ENCODE results near the gene ARFGAP2. TPM values are rescaled to one million over a fixed set of nuclear protein-coding genes. Genes with fewer than 3 reads are reported as not detected.

Gene ARFGAP2
- polyA plus RNA-seq, 1 donor (not counting 4 experiments of a cell fraction or from before 2014, with no cell fraction given) = 51.0 TPM

DNA sequence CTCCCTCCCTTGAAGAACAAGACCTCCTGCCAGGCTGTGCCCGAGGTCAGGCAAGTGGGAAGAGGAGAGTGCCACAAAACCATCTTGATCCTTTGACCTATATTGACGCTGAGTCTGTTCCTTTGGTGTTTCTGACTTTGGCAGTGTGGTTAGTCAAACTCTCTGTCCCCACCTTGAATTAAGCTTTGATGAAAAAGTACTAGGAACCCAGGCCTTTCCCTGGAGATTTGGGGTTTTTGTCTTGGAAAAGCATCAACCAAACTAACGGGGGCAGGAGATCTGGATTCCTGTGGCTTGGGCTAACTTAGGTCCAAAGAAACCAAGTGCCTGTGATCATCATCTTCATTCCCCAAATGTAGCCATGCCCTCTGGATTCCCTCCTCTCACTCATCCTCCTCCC, 40.4 kb downstream of the ARFGAP2 start:
- Histone ChIP-seq H3K36me3 (ENCODE audit: control insufficient read depth in 2 of 2, extremely low read depth in 1 of 2, insufficient read depth in 2 of 2, low read length in 2 of 2) (peaks cover 0 to 7% of the 10 kb centered on the region in 2 experiments), H3K27ac (ENCODE audit: control insufficient read depth, insufficient read depth, low read length) (no peak overlapping the region), H3K4me3 (ENCODE audit: control insufficient read depth in 2 of 3, extremely low read depth in 1 of 3, insufficient read depth in 2 of 3, low read depth in 1 of 3, low read length in 3 of 3) (no peak overlapping the region), H3K9me3 (ENCODE audit: control insufficient read depth, low read depth, low read length) (no peaks in the 10 kb centered on the region), H2AFZ (ENCODE audit: control insufficient read depth, low read length) (no peak overlapping the region), H3K9ac (ENCODE audit: control insufficient read depth, extremely low read depth, insufficient read depth, low read length) (no peak overlapping the region), H3K4me2 (ENCODE audit: control insufficient read depth, extremely low read depth, insufficient read depth, low read depth, low read length) (no peak overlapping the region), H4K20me1 (ENCODE audit: control insufficient read depth, extremely low read depth, insufficient read depth, low read length) (no peaks in the 10 kb centered on the region), H3K79me2 (ENCODE audit: control insufficient read depth, insufficient read depth, low read length) (no peaks in the 10 kb centered on the region), H3K9me1 (ENCODE audit: control insufficient read depth, extremely low read depth, insufficient read depth, low read length) (no peaks in the 10 kb centered on the region), H3K27me3 (ENCODE audit: control insufficient read depth, extremely low read depth, insufficient read depth, low read length) (no peaks in the 10 kb centered on the region), H3K4me1 (ENCODE audit: control insufficient read depth, extremely low read depth, insufficient read depth, low read length) (no peaks in the 10 kb centered on the region)
- FAIRE-seq = no peak
- dilution Hi-C loops (cut with MboI; ENCODE audit: extremely low pct_ligation_motif_present, low sequenced_read_pairs) = no loop called here
- DNase-seq (ENCODE audit: low read depth, low spot score) = no peak
- TF ChIP-seq EZH2 (IDR thresholded peaks at IDR 0.05; ENCODE audit: low read length) (no peak), CTCF (optimal IDR thresholded peaks at IDR 0.05 in 1 of 3, IDR thresholded peaks at IDR 0.05 in 1 of 3, conservative IDR thresholded peaks at IDR 0.05 in 1 of 3; ENCODE audit: extremely low read depth in 1 of 3, insufficient read depth in 2 of 3, low read length in 3 of 3) (no peak)

DNA sequence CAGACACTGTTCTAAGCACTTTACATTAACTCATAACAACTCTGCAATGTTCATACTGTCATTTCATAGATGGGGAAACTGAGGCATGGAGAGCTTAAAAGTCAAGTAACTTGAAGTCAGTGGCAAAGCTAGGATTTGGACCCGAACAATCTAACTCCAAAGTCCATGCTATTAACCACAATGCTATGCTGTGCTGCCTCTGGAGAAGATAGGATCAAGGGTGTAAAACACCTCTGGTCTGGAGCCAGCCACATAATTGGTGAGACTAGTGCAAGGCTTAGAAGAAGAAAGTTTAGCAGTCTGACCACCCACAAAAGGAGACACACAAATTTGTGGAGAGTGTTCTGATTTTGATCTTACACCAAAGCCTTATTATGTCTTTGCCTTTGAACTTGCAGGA, 43.7 kb downstream of the ARFGAP2 start:
- no peak for FAIRE-seq
- dilution Hi-C loops (cut with MboI; ENCODE audit: extremely low pct_ligation_motif_present, low sequenced_read_pairs) = no loop called here
- Histone ChIP-seq H3K9me3 (ENCODE audit: control insufficient read depth, low read depth, low read length) (no peaks in the 10 kb centered on the region), H3K79me2 (ENCODE audit: control insufficient read depth, insufficient read depth, low read length) (no peaks in the 10 kb centered on the region), H4K20me1 (ENCODE audit: control insufficient read depth, extremely low read depth, insufficient read depth, low read length) (no peaks in the 10 kb centered on the region), H2AFZ (ENCODE audit: control insufficient read depth, low read length) (no peak overlapping the region), H3K4me3 (ENCODE audit: control insufficient read depth in 2 of 3, extremely low read depth in 1 of 3, insufficient read depth in 2 of 3, low read depth in 1 of 3, low read length in 3 of 3) (no peak overlapping the region), H3K27me3 (ENCODE audit: control insufficient read depth, extremely low read depth, insufficient read depth, low read length) (no peaks in the 10 kb centered on the region), H3K9ac (ENCODE audit: control insufficient read depth, extremely low read depth, insufficient read depth, low read length) (no peak overlapping the region), H3K4me1 (ENCODE audit: control insufficient read depth, extremely low read depth, insufficient read depth, low read length) (no peaks in the 10 kb centered on the region), H3K27ac (ENCODE audit: control insufficient read depth, insufficient read depth, low read length) (no peak overlapping the region), H3K36me3 (ENCODE audit: control insufficient read depth in 2 of 2, extremely low read depth in 1 of 2, insufficient read depth in 2 of 2, low read length in 2 of 2) (peaks cover 0 to 5% of the 10 kb centered on the region in 2 experiments), H3K4me2 (ENCODE audit: control insufficient read depth, extremely low read depth, insufficient read depth, low read depth, low read length) (no peak overlapping the region), H3K9me1 (ENCODE audit: control insufficient read depth, extremely low read depth, insufficient read depth, low read length) (no peaks in the 10 kb centered on the region)
- no peak for DNase-seq (ENCODE audit: low read depth, low spot score)
- no peak for TF ChIP-seq CTCF (optimal IDR thresholded peaks at IDR 0.05 in 1 of 3, IDR thresholded peaks at IDR 0.05 in 1 of 3, conservative IDR thresholded peaks at IDR 0.05 in 1 of 3; ENCODE audit: extremely low read depth in 1 of 3, insufficient read depth in 2 of 3, low read length in 3 of 3)
- TF ChIP-seq EZH2 (IDR thresholded peaks at IDR 0.05; ENCODE audit: low read length) = no peak
